ENCODE data around the gene FXYD5. TPM values are rescaled to one million over a fixed set of nuclear protein-coding genes. Genes with fewer than 3 reads are reported as not detected.

Gene FXYD5
- total and polyA plus RNA-seq, 4 donors = 2.2 to 22.0 (median 7.3) TPM

GRCh38 chr19:35153701-35154524 lies 622 bp upstream of the FXYD5 start:
- peaks cover 0 to 19% (median 6%) of the 10 kb centered on the region in 4 donors for H3K4me1 ChIP-seq (ENCODE audit: control insufficient read depth in 4 of 4, insufficient read depth in 4 of 4, low read length in 3 of 4)
- H3K27ac ChIP-seq (ENCODE audit: low read depth in 1 of 2, low read length in 2 of 2) = peak overlapping the region; percentile 66 to 81
- no peaks in the 10 kb centered on the region for H3K9me3 ChIP-seq (ENCODE audit: control insufficient read depth in 4 of 4, low read length in 3 of 4)
- H3K36me3 ChIP-seq (ENCODE audit: control insufficient read depth in 4 of 4, insufficient read depth in 3 of 4, low read depth in 1 of 4, low read length in 3 of 4) = no peaks in the 10 kb centered on the region
- peaks cover 0 to 2% (median 0%) of the 10 kb centered on the region in 4 donors for H3K27me3 ChIP-seq (ENCODE audit: control insufficient read depth in 4 of 4, insufficient read depth in 4 of 4, low read length in 3 of 4)
- H3K9ac ChIP-seq (ENCODE audit: low read depth in 1 of 2, low read length in 2 of 2) = no peak overlapping the region
- DNase-seq (ENCODE audit: low spot score) = no peak
- TF ChIP-seq CTCF (IDR thresholded peaks at IDR 0.05; ENCODE audit: low read depth, low read length, missing input control) (peak; percentile 37), FOXA1 (IDR thresholded peaks at IDR 0.05) (no peak), TAF1 (conservative IDR thresholded peaks at IDR 0.05) (no peak), RAD21 (IDR thresholded peaks at IDR 0.05) (peak in 1 of 2 donors; percentile 56), SP1 (IDR thresholded peaks at IDR 0.05) (no peak), MAX (IDR thresholded peaks at IDR 0.05) (no peak)
- H3K4me3 ChIP-seq (ENCODE audit: low read depth in 1 of 3, low read length in 3 of 3) = peak overlapping the region; percentile 35 to 58 (median 49)
- WGBS = 4% methylated on average over 36 of the region's 36 CpGs

GRCh38 chr19:35155441-35155840 lies 906 bp downstream of the FXYD5 start:
- no peak for DNase-seq (ENCODE audit: low spot score)
- no peak overlapping the region for H3K9ac ChIP-seq (ENCODE audit: low read depth in 1 of 2, low read length in 2 of 2)

More at GRCh38 chr19:35155441-35155840, 906 bp downstream of the FXYD5 start:
- peaks cover 0 to 23% (median 8%) of the 10 kb centered on the region in 4 donors for H3K4me1 ChIP-seq (ENCODE audit: control insufficient read depth in 4 of 4, insufficient read depth in 4 of 4, low read length in 3 of 4)
- peak overlapping the region in 1 of 2 donors; percentile 81 for H3K27ac ChIP-seq (ENCODE audit: low read depth in 1 of 2, low read length in 2 of 2)
- H3K9me3 ChIP-seq (ENCODE audit: control insufficient read depth in 4 of 4, low read length in 3 of 4) = no peaks in the 10 kb centered on the region
- H3K36me3 ChIP-seq (ENCODE audit: control insufficient read depth in 4 of 4, insufficient read depth in 3 of 4, low read depth in 1 of 4, low read length in 3 of 4) = no peaks in the 10 kb centered on the region
- H3K27me3 ChIP-seq (ENCODE audit: control insufficient read depth in 4 of 4, insufficient read depth in 4 of 4, low read length in 3 of 4) = peaks cover 0 to 2% (median 0%) of the 10 kb centered on the region in 4 donors
- WGBS = 32% methylated on average over 17 of the region's 17 CpGs
- no peak for TF ChIP-seq FOXA1 (IDR thresholded peaks at IDR 0.05)
- no peak for TF ChIP-seq REST (IDR thresholded peaks at IDR 0.05)
- no peak for TF ChIP-seq JUND (IDR thresholded peaks at IDR 0.05)
- TF ChIP-seq ZBTB33 (IDR thresholded peaks at IDR 0.05) = no peak
- no peak for TF ChIP-seq EGR1 (IDR thresholded peaks at IDR 0.05; ENCODE audit: low read depth in 2 of 2)
- no peak for TF ChIP-seq FOXA2 (IDR thresholded peaks at IDR 0.05)
- no peak for TF ChIP-seq HNF4G (IDR thresholded peaks at IDR 0.05)
- no peak for TF ChIP-seq GABPA (IDR thresholded peaks at IDR 0.05 in 1 of 2, conservative IDR thresholded peaks at IDR 0.05 in 1 of 2)
- TF ChIP-seq RXRA (IDR thresholded peaks at IDR 0.05) = no peak
- H3K4me3 ChIP-seq (ENCODE audit: low read depth in 1 of 3, low read length in 3 of 3) = peak overlapping the region in 1 of 3 donors; percentile 49

All from liver (tissue), 9 donors.